Sigmoid colon (tissue), 7 donors: ENCODE data around the gene PCK1. TPM values are rescaled to one million over a fixed set of nuclear protein-coding genes. Genes with fewer than 3 reads are reported as not detected.

ENCODE experiments used
- DNase-seq: peaks from one replicate; pipeline ENCODE4 v3.0.0-alpha.2; 2019
- H3K27ac ChIP-seq, 4 donors: fragments of 200-600 bp; sonication (generic); one replicate each; pipeline ENCODE4 v1.5.1; 2016 to 2019; ENCODE audit warnings: mild to moderate bottlenecking in 1 of 4
- H3K27me3 ChIP-seq, 3 donors: fragments of 200-600 bp; sonication (generic); one replicate each; pipeline ENCODE4 v1.5.1; 2019; ENCODE audit warnings: mild to moderate bottlenecking in 1 of 3
- H3K36me3 ChIP-seq, 4 donors: fragments of 200-600 bp; sonication (generic); one replicate each; pipeline ENCODE4 v1.5.1; 2016 to 2019
- H3K4me1 ChIP-seq, 4 donors: fragments of 200-600 bp; sonication (generic); one replicate each; pipeline ENCODE4 v1.5.1; 2017 to 2019
- H3K4me3 ChIP-seq, 4 donors: fragments of 200-600 bp; sonication (generic); one replicate each; pipeline ENCODE4 v1.5.1; 2017 to 2019; ENCODE audit warnings: mild to moderate bottlenecking in 2 of 4, moderate library complexity in 1 of 4
- H3K9me3 ChIP-seq, 4 donors: fragments of 200-600 bp in 3 of 4; sonication (generic) in 3 of 4; one replicate each; pipeline versions ENCODE4 v1.5.1 to v1.6.1; 2013 to 2019
- CTCF ChIP-seq, 4 experiments: fragments of 450-650 bp in 3 of 4; fragments of 200-600 bp in 1 of 4; IDR thresholded peaks; one replicate each; pipeline ENCODE4 v1.5.1; 2016 to 2019; ENCODE audit warnings: antibody characterized with exemption in 4 of 4, mild to moderate bottlenecking in 3 of 4, moderate library complexity in 2 of 4
- EP300 ChIP-seq, 4 donors: sonication (generic); formaldehyde crosslinking; IDR thresholded peaks; one replicate each; pipeline ENCODE4 v1.6.1; 2017; ENCODE audit warnings: antibody characterized with exemption in 4 of 4
- POLR2A ChIP-seq, 2 donors: fragments of 450-650 bp; IDR thresholded peaks; one replicate each; pipeline ENCODE4 v1.6.1; 2016; ENCODE audit warnings: antibody characterized with exemption in 2 of 2, mild to moderate bottlenecking in 2 of 2, moderate library complexity in 2 of 2
- POLR2AphosphoS5 ChIP-seq, 4 donors: sonication (generic); formaldehyde crosslinking; IDR thresholded peaks; one replicate each; pipeline ENCODE4 v1.6.1; 2017; ENCODE audit warnings: antibody characterized with exemption in 4 of 4
- WGBS, 2 donors: extraction: QIAGEN DNeasy Blood & Tissue Kit; methylation state at CpG; one replicate each; pipeline ENCODE4 v1.1.7; 2013; 5-methylcytosine and 5-hydroxymethylcytosine counted together
- intact Hi-C: fragments of 100-400 bp; cut with DNase I; formaldehyde crosslinking; loops from one replicate; pipeline ENCODE4 v1.15.1; 2023
- polyA plus RNA-seq, 3 donors: library from polyadenylated mRNA; stranded (reverse); fragments of 200-250 nt; gene quantifications; one replicate each; pipeline ENCODE4 v1.2.3, GENCODE V29; 2013
- total RNA-seq, 4 donors: library from RNA; depleted of rRNA; stranded (reverse); fragments of >200 nt; gene quantifications; one replicate each; pipeline ENCODE4 v1.1.0, GENCODE V29; 2016
- donor health status: healthy with polysubstance abuse.
- donor health status: Bipolar disorder and iron deficiency.
- donor health status: healthy.

The PCK1 gene
- total and polyA plus RNA-seq, 7 donors, result 0.33 to 334 (median 7.5) TPM

GRCh38 chr20:57535297-57535696 is 25.6 kb upstream of the PCK1 start:
- Histone ChIP-seq H3K9me3 (peaks cover 2 to 7% (median 3%) of the 10 kb centered on the region in 4 donors), H3K4me3 (no peak overlapping the region), H3K27ac (no peak overlapping the region), H3K4me1 (peaks cover 0 to 8% (median 3%) of the 10 kb centered on the region in 4 donors), H3K36me3 (no peaks in the 10 kb centered on the region), H3K27me3 (peaks cover 0 to 7% (median 0%) of the 10 kb centered on the region in 3 donors)
- intact Hi-C loops, result no loop called here
- DNase-seq, result peak; percentile 17
- no peak for TF ChIP-seq POLR2AphosphoS5 (IDR thresholded peaks at IDR 0.05)
- no peak for TF ChIP-seq CTCF (IDR thresholded peaks at IDR 0.05)
- no peak for TF ChIP-seq EP300 (IDR thresholded peaks at IDR 0.05)
- TF ChIP-seq POLR2A (IDR thresholded peaks at IDR 0.05), result no peak
- WGBS, 2 donors, result 81 to 86% methylated on average over 5 of the region's 5 CpGs

DNA sequence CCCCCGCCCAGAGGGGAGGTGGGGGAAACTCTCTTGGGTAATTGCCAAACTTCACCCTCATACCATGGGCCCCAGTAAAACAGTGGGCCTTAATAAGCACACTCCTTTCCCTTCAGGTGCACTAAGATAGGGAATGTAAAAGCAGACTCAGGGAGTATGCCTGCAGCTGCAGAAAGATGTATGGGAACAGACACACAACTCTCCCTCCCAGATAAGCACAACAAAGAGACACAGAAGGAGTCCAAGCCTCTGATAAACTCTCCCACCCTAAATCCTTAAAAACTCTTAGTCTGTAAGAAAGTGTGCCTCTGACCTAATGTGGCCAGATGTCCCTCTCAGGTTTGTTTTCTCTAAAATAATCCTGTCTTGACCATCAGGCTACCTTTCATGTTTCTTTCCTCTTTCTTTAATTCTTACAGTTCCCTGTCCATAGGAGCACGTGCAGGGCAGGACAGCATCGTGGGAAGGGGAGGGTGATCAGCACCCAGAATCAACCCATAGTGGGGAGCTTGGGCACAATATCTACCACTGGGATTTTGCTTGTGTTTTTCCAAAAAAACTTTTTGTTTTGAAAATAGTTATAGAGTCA is 24.7 kb upstream of the PCK1 start:
- H3K27me3 ChIP-seq, result peaks cover 0 to 7% (median 0%) of the 10 kb centered on the region in 3 donors
- intact Hi-C loops, result no loop called here
- H3K4me1 ChIP-seq, result peaks cover 0 to 6% (median 0%) of the 10 kb centered on the region in 4 donors
- TF ChIP-seq CTCF (IDR thresholded peaks at IDR 0.05) (no peak), EP300 (IDR thresholded peaks at IDR 0.05) (no peak), POLR2AphosphoS5 (IDR thresholded peaks at IDR 0.05) (no peak), POLR2A (IDR thresholded peaks at IDR 0.05) (no peak)
- no peak overlapping the region for H3K27ac ChIP-seq
- peak; percentile 8 for DNase-seq
- peaks cover 2 to 7% (median 3%) of the 10 kb centered on the region in 4 donors for H3K9me3 ChIP-seq
- 78 to 82% methylated on average over 3 of the region's 3 CpGs for WGBS, 2 donors
- no peaks in the 10 kb centered on the region for H3K36me3 ChIP-seq
- H3K4me3 ChIP-seq, result no peak overlapping the region

DNA sequence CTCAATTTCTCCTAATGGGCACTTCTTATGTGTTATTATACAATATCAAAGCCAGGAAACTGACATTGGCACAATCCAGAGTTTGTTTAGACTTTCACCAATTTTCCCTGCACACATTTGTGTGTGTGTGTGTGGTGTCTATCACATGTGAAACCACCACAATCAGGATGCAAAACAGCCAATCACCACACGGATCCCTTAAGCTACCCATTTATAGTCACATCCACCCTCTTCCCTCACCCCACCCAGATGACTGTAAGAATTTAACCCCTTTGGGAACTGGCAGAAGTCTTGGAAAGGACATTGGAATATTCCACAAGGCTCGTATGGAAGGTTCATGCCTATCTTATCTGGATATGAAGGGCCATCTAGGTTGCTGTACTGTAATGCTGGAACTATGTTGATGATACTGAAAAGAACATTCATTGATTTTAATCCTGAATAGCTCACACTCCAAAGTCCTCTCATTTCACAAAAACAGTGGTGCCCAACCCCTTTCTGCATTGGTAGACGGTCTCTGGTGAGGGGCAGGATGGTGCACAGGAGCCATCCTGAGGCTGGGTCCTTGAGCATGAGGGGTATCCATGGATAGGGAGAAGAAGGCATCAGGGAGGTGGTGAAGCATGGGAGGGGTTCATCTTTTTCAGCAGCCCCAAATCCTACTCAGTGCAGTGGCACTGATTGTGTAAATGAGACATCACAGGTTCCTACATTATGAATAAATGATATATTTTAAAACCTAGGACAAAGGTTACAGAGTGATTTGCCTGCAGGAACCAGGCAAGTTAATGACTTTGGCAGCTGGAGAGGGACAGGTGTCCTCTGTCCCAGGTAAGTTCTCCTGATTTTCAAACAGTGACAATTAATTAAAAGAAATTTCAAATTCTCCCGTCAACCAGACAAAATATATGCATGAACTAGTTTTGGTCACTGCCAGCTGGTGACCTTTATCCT is 23.9 kb upstream of the PCK1 start:
- peak; percentile 26 for DNase-seq
- 25 to 59% methylated on average over 4 of the region's 4 CpGs for WGBS, 2 donors
- H3K4me3 ChIP-seq, result no peak overlapping the region
- TF ChIP-seq POLR2A (IDR thresholded peaks at IDR 0.05), result no peak
- TF ChIP-seq EP300 (IDR thresholded peaks at IDR 0.05), result no peak
- TF ChIP-seq CTCF (IDR thresholded peaks at IDR 0.05), result no peak
- H3K36me3 ChIP-seq, result no peaks in the 10 kb centered on the region
- peaks cover 0 to 2% (median 0%) of the 10 kb centered on the region in 4 donors for H3K4me1 ChIP-seq
- H3K27ac ChIP-seq, result no peak overlapping the region
- intact Hi-C loops, result no loop called here
- H3K27me3 ChIP-seq, result peaks cover 0 to 7% (median 0%) of the 10 kb centered on the region in 3 donors
- peaks cover 2 to 7% (median 3%) of the 10 kb centered on the region in 4 donors for H3K9me3 ChIP-seq

GRCh38 chr20:57537822-57538221 is 23.1 kb upstream of the PCK1 start:
- WGBS, 2 donors, result 71 to 83% methylated on average over 2 of the region's 2 CpGs
- Histone ChIP-seq H3K9me3 (peaks cover 2 to 7% (median 3%) of the 10 kb centered on the region in 4 donors), H3K36me3 (no peaks in the 10 kb centered on the region), H3K4me3 (no peak overlapping the region), H3K27me3 (peaks cover 0 to 7% (median 0%) of the 10 kb centered on the region in 3 donors), H3K27ac (no peak overlapping the region), H3K4me1 (no peaks in the 10 kb centered on the region)
- DNase-seq, result no peak
- intact Hi-C loops, result no loop called here
- TF ChIP-seq POLR2AphosphoS5 (IDR thresholded peaks at IDR 0.05) (no peak), EP300 (IDR thresholded peaks at IDR 0.05) (no peak), CTCF (IDR thresholded peaks at IDR 0.05) (no peak), POLR2A (IDR thresholded peaks at IDR 0.05) (no peak)
